ENCODE results near the gene CRTC3.
"Not testable (repeated sequence)": the region's sequence is repeated elsewhere in the genome, so short reads cannot be mapped to it uniquely, and the experiment has no call there.

CRTC3 gene

GRCh38 chr15:90657520-90658172 is 127.9 kb downstream of the CRTC3 start:
- DNase-seq: not testable (repeated sequence)

- no peak for DNase-seq
These were observed 129.8 kb downstream of the CRTC3 start for GRCh38 chr15:90659481-90659880.

DNA sequence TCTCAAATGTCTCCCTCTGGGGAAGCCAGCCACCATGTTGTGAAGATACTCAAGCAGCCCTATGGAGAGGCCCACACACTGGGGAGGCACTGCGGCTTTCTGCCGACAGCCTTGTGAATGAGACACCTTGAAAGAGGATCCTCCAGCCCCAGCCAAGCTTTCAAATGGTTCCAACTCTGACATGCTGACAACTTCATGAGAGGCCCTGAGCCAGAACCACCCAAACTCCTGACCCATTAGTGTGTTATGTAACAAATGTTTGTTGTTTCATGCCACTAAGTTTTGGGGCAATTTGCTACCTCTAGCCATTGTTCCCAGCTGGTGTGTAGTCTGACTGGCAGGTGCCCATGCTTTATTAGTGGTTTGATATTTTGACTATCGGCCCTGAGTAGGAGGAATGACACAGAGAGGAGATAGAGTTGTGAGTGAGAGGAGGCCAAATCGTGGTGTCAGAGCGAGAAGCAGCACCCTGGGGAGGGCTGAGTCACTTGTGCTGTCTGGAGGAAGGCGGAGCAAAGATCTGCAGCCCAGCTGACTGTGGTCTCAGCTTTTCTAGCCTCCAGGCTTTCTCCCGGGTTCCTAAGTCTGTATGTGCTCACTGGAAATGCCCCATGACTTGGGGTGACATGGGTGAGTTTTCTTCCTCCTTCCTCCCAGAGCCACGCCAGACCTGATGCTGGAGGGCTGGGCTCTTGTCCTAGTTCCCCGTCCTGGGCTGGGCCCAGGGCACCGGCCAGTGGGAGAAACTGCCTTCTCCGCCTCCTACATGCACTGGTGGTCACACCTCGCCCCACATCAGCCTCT is 130.7 kb downstream of the CRTC3 start:
- no peak for DNase-seq

DNA sequence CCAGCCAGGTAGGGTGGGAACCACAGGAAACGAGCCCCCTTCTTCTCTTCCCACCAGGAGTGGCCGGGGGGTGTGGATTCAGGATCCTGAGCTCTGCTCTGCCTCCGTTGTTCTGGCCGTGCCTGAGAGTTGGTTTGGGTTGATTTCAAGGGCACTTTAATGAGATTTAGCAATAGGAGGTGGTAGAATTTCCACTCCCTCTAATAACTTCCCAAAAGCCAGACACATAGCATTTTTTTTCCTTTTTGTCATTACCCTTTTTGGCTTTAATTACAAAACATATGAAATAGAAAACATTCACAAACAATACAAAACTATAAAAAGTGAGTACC is 131.2 kb downstream of the CRTC3 start:
- DNase-seq: not testable (repeated sequence)

DNA sequence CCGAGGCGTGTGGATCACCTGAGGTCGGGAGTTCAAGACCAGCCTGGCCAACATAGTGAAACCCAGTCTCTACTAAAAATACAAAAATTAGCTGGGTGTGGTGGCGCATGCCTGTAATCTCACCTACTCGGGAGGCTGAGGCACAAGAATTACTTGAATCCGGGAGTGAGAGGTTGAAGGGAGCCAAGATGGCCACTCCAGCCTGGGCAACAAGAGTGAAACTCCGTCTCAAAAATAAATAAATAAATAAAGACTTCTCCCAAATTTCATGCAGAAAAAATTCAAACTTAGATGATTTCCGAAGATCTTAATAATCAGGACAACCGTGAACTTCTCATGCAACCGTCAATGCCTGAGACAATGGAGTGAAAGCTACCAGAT is 134.3 kb downstream of the CRTC3 start:
- DNase-seq: not testable (repeated sequence)

- DNase-seq: no peak
These were observed 135.0 kb downstream of the CRTC3 start for GRCh38 chr15:90664650-90665287.

DNA sequence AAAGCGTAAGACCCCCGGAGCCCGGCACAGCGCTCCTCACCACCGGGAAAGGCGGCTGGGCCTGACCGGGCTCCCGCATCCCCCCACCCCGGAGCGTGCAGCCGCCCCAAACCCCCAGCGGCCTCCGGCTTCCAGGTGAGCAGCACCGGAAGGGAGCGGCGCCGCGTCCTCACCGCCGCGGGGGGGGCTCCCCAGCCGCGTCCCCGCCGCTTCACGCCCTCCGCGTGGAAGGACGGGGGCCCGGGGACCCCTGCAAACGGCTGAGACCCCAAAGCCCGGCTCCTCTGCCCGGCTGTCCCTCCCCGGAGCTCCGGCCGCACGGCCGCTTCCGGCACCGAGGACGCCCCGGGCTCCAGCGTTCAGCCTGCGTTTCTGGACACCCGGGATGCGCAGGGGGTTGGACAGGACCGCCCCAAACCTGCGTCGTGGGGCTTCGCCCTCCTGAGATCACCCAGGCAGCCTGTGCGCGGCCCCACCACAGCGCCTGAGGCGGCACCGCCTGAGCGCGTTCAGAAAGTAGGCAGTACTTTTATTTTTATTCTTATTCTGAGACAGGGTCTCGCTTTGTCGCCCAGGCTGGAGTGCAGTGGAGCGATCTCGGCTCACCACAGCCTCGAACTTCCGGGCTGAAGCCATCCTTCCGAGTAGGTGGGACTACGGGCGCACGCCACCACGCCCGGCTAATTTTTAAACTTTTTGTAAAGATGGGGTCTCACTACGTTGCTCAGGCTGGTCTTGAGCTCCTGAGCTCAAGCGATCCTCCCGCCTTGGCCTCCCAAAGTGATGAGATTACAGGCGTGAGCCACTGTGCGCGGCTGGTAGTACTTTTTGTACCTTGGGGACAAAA is 135.8 kb downstream of the CRTC3 start:
- DNase-seq: no peak

GRCh38 chr15:90666135-90666909 is 136.6 kb downstream of the CRTC3 start:
- DNase-seq: no peak

GRCh38 chr15:90667073-90667754 is 137.5 kb downstream of the CRTC3 start:
- DNase-seq: no peak

DNA sequence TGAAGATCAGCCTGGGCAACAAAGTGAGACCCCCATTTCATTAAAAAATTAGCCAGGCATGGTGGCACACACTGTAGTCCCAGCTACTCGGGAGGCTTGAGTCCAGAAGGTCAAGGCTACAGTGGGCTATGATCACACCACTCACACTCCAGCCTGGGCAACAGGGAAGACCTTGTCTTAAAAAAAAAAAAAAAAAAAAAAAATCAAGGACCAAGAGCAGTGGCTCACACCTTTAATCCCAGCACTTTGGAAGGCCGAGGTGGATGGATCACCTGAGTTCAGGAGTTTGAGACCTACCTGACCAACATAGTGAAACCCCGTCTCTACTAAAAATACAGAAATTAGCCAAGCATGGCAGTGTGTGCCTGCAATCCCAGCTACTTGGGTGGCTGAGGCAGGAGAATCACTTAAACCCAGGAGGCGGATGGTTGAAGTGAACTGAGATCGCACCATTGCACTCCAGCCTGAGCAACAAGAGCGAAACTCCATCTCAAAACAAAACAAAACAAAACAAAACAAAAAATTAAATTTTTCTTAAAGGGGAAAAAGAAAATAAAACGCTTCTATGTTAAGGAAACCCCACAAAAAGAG is 138.1 kb downstream of the CRTC3 start:
- DNase-seq: not testable (repeated sequence)

DNA sequence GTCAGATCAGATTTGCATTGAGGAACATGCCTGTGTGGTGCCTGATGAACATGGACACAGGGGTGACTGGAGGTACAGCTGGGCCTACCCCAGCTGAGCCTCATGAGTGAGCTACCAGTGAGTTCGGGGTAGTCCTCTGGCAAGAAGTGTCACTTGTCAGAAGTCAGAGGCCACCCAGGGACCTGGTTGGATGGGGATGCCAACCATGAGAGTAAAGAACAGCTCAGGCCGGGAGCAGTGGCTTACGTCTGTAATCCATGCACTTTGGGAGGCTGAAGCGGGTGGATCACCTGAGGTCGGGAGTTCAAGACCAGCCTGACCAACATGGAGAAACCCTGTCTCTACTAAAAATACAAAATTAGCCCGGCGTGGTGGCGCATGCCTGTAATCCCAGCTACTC is 140.9 kb downstream of the CRTC3 start:
- not testable (repeated sequence) for DNase-seq

GRCh38 chr15:90671216-90671615 is 141.5 kb downstream of the CRTC3 start:
- DNase-seq: no peak

GRCh38 chr15:90673357-90673756 is 143.6 kb downstream of the CRTC3 start:
- DNase-seq: not testable (repeated sequence)

DNA sequence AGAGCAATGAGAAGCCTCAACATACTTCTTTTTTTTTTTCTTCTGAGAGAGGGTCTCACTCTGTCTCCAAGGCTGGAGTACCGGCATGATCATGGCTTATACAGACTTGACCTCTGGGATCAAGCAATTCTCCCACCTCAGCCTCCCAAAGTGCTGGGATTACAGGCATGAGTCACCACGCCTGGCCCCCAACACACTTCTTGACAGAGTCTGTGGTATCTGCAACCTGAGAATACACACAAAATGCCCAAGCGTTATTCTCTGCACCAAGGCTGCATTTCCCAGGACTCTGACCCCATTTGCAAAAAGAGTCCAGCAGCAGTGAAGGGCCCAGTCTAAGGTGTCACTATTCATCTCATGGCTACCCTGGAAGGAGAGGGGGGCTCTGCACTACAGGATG is 144.8 kb downstream of the CRTC3 start:
- no peak for DNase-seq

- DNase-seq: no peak
These were observed 145.7 kb downstream of the CRTC3 start for GRCh38 chr15:90675464-90675863.

DNA sequence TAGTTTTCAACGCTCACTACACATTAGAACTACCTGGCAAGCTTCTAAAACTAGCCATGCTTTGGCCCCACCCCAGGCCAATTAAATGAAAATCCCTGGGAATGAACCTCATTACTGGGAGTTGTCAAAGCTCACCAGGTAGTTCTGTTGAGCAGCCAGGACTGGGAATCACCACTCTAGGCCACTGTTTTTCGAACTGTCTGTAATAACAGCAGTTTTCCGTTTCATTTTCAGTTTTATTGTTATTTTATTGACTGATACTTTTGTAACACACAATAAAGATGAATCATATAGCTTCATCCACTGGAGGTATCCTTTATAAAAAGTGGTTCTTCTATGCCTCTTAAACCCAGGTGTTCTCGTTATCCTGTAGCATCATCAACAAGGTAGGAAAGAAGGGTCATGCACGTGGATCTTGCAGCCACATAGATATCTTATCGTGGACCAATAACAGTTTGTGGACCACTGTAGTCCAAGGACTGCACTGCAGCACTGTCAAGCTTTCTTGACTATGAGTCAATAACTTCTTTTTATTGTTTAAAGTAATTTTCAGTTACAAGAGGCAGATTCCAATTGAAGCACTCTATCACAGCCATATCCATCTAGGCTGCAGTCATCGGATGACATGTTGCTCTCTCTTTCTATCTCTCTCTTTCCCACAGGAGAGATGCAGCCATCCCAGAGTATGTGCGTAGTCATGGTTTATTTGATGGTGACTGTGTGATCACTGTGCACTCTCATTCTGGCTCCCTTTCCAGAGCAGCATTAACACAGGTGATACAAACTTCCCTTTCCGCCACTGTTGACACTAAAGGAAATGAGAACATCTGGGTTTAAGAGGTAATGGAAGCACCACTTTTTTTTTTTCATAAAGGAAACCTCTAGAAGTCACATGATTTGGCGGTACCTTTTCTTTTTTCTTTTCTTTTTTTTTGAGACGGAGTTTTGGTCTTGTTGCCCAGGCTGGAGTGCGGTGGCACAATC is 148.4 kb downstream of the CRTC3 start:
- DNase-seq: no peak

DNA sequence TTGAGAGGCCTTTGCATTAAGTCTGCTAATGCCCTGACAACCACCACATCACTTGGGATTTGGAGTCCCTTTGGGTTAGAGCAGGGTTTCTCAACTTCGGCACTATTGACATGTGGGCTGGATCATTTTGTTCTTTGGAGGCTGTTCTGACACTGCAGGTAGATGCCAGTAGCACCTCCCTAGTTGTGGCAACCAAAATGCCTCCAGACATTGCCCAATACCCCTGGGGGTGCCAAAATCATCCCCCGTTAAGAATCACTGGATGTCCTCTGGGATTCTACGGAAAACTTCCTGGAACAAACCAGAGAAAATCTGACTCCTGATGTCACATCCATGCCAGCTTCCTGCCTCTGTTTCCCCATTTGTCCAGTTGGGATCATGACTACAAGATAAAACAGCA is 150.2 kb downstream of the CRTC3 start:
- no peak for DNase-seq

DNA sequence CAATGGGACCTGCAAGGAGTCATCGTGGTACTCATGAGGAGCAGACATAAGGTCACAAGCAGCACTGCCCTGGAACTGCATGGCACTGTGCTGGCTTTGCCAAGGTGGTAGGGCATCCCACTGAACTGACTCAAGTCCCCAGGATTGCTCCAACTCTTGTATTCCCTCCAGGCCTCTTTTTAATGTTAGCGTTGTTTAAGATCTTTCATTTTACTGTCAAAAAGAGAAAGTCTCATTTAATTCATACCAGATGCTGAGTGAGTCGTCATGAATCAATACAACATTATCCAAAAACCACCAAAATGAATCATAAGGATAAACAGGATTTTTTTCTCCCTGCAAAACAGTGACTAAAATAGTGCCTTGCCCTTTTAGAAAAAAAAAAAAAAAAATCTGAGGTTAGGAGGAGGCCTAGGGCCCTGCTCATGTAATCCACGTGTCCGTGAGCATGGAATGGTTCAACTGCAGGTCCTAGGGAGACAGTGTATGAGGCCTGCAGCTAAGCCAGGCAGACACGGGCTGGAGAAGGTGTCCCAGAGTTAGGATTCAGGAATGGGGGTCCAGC is 150.7 kb downstream of the CRTC3 start:
- no peak for DNase-seq

GRCh38 chr15:90681056-90681455 is 151.3 kb downstream of the CRTC3 start:
- no peak for DNase-seq

- DNase-seq: no peak
These were observed 151.8 kb downstream of the CRTC3 start for GRCh38 chr15:90681480-90681879.
